ENCODE results near the gene CIB4.

The CIB4 gene

GRCh38 chr2:26552641-26553374 is 88.4 kb downstream of the CIB4 start:
- DNase-seq (ENCODE audit: low read depth) = no peak
- TF ChIP-seq CTCF (IDR thresholded peaks at IDR 0.05; ENCODE audit: insufficient read depth, low read depth, low read length, missing control alignments) = no peak
- no peak overlapping the region for H3K4me3 ChIP-seq (ENCODE audit: low read depth, low read length)

- DNase-seq (ENCODE audit: low read depth) = no peak
- H3K4me3 ChIP-seq (ENCODE audit: low read depth, low read length) = no peak overlapping the region
- no peak for TF ChIP-seq CTCF (IDR thresholded peaks at IDR 0.05; ENCODE audit: insufficient read depth, low read depth, low read length, missing control alignments)
These were observed 90.7 kb downstream of the CIB4 start for GRCh38 chr2:26550276-26551015.

GRCh38 chr2:26542676-26543505 is 98.3 kb downstream of the CIB4 start:
- no peak for TF ChIP-seq CTCF (IDR thresholded peaks at IDR 0.05; ENCODE audit: insufficient read depth, low read depth, low read length, missing control alignments)
- no peak for DNase-seq (ENCODE audit: low read depth)
- no peak overlapping the region for H3K4me3 ChIP-seq (ENCODE audit: low read depth, low read length)

GRCh38 chr2:26542194-26542455 is 99.0 kb downstream of the CIB4 start:
- no peak for DNase-seq (ENCODE audit: low read depth)
- H3K4me3 ChIP-seq (ENCODE audit: low read depth, low read length) = no peak overlapping the region
- no peak for TF ChIP-seq CTCF (IDR thresholded peaks at IDR 0.05; ENCODE audit: insufficient read depth, low read depth, low read length, missing control alignments)

- TF ChIP-seq CTCF (IDR thresholded peaks at IDR 0.05; ENCODE audit: insufficient read depth, low read depth, low read length, missing control alignments) = no peak
- H3K4me3 ChIP-seq (ENCODE audit: low read depth, low read length) = no peak overlapping the region
- DNase-seq (ENCODE audit: low read depth) = no peak
These were observed 99.6 kb downstream of the CIB4 start for GRCh38 chr2:26541401-26542193.

- DNase-seq (ENCODE audit: low read depth) = no peak
- H3K4me3 ChIP-seq (ENCODE audit: low read depth, low read length) = no peak overlapping the region
- no peak for TF ChIP-seq CTCF (IDR thresholded peaks at IDR 0.05; ENCODE audit: insufficient read depth, low read depth, low read length, missing control alignments)
These were observed 100.2 kb downstream of the CIB4 start for GRCh38 chr2:26540961-26541360.
